K562 (cell line): ENCODE measurements around the gene POT1. TPM values are rescaled to one million over a fixed set of nuclear protein-coding genes. Genes with fewer than 3 reads are reported as not detected.
A peak's percentile ranks its signal among the peaks of the same experiment; 100 is the strongest.

Experiments
- ATAC-seq: fragments of 200-7000 bp; cut with Tn5 transposase; 3 replicates; pipeline ENCODE4 v1.9.1; 2020; ENCODE audit warnings: moderate library complexity
- BruUV-seq: library from RNA; stranded (reverse); fragments of 400-500 nt; replicated peaks from 2 replicates; lab custom pipeline; 2021; lab: Mats Ljungman, UMichigan
- CTCF ChIA-PET: fragments of 300-600 bp; formaldehyde crosslinking; extraction: SDS; loops from one replicate; lab custom pipeline; 2021; ENCODE audit warnings: low intra/inter-chr PET ratio; lab: Yijun Ruan, JAX
- POLR2A ChIA-PET: fragments of 300-600, 350-650 bp; sonication (Branson Sonifier 250); formaldehyde crosslinking; extraction: SDS; loops from one replicate; lab custom pipeline; 2021; ENCODE audit warnings: antibody characterized with exemption, inconsistent platforms; lab: Yijun Ruan, JAX
- DNase-seq, 4 experiments: peaks; one replicate each; pipeline versions ENCODE4 v3.0.0 to v3.0.0-alpha.2; 2011 to 2018; ENCODE audit warnings: low spot score in 3 of 4, mixed read lengths in 3 of 4; ENCODE audit errors: extremely low read depth in 1 of 4
- FAIRE-seq: peaks from 2 replicates; lab custom pipeline; 2011; peaks lifted over from hg19 to GRCh38; lab: Jason Lieb, UNC
- H2AFZ ChIP-seq: 2 replicates; pipeline ENCODE4 v1.6.0; 2011; ENCODE audit warnings: low read depth, low read length, control low read depth, inconsistent platforms
- H3K27ac ChIP-seq: fragments of 200-600 bp; 3 replicates; pipeline ENCODE4 v1.8.0; 2011; ENCODE audit warnings: low read depth, mild to moderate bottlenecking, control low read depth, inconsistent platforms, low read length, moderate library complexity, mixed read lengths; ENCODE audit errors: extremely low read depth
- H3K27me3 ChIP-seq, 2 experiments: fragments of 300-600 bp in 1 of 2; 2 replicates in 1 of 2; 3 replicates in 1 of 2; pipeline versions ENCODE4 v1.6.0 to v1.8.0; 2011; ENCODE audit warnings: inconsistent platforms in 2 of 2, low read length in 2 of 2, mild to moderate bottlenecking in 1 of 2, mixed read lengths in 1 of 2, moderate library complexity in 1 of 2; ENCODE audit not compliant: control insufficient read depth in 2 of 2, insufficient read depth in 2 of 2
- H3K36me3 ChIP-seq: fragments of 300-600 bp; 3 replicates; pipeline ENCODE4 v1.8.0; 2011; ENCODE audit warnings: mild to moderate bottlenecking, low read length, inconsistent platforms; ENCODE audit not compliant: control insufficient read depth, insufficient read depth
- H3K4me1 ChIP-seq, 2 experiments: fragments of 200-600 bp in 1 of 2; replicated peaks in 1 of 2; 2 replicates in 1 of 2; 3 replicates in 1 of 2; pipeline versions ENCODE4 v1.5.1 to v1.8.0; 2011; ENCODE audit warnings: inconsistent platforms in 2 of 2, low read length in 2 of 2, mild to moderate bottlenecking in 1 of 2, mixed read lengths in 1 of 2, moderate library complexity in 1 of 2; ENCODE audit not compliant: control insufficient read depth in 2 of 2, insufficient read depth in 2 of 2
- H3K4me2 ChIP-seq: 2 replicates; pipeline ENCODE4 v1.6.1; 2011; ENCODE audit warnings: low read length, control low read depth, inconsistent platforms, mixed read lengths; ENCODE audit not compliant: insufficient read depth
- H3K4me3 ChIP-seq: fragments of 200-600 bp; sonication (generic), shearing (Covaris generic); 2 replicates; pipeline ENCODE4 v1.5.1; 2016; ENCODE audit warnings: control low read depth, inconsistent platforms
- H3K79me2 ChIP-seq: fragments of 200-600 bp; 3 replicates; pipeline ENCODE4 v1.8.0; 2011; ENCODE audit warnings: low read length, inconsistent platforms; ENCODE audit not compliant: control insufficient read depth, insufficient read depth
- H3K9ac ChIP-seq, 2 experiments: 2 replicates each; pipeline versions ENCODE4 v1.6.0 to v1.6.1; 2011; ENCODE audit warnings: low read depth in 2 of 2, low read length in 2 of 2, control low read depth in 1 of 2, inconsistent platforms in 1 of 2, mild to moderate bottlenecking in 1 of 2, mixed read lengths in 1 of 2; ENCODE audit not compliant: insufficient read depth in 1 of 2
- H3K9me1 ChIP-seq: one replicate; pipeline ENCODE4 v1.6.0; 2011; ENCODE audit warnings: inconsistent platforms, mild to moderate bottlenecking, low read length, moderate library complexity; ENCODE audit not compliant: control insufficient read depth, insufficient read depth
- H3K9me3 ChIP-seq: replicated peaks from 2 replicates; pipeline ENCODE4 v1.5.1; 2011; ENCODE audit warnings: low read depth, low read length, inconsistent platforms; ENCODE audit not compliant: control insufficient read depth, insufficient read depth
- H4K20me1 ChIP-seq: replicated peaks from 2 replicates; pipeline ENCODE4 v1.6.1; 2011; ENCODE audit warnings: low read length, inconsistent platforms, mixed read lengths; ENCODE audit not compliant: control insufficient read depth, insufficient read depth
- CREM ChIP-seq: IDR thresholded peaks from 2 replicates; pipeline ENCODE4 v1.6.1; 2014; ENCODE audit warnings: antibody characterized with exemption, low read depth
- CTCFL ChIP-seq: IDR thresholded peaks from 2 replicates; pipeline ENCODE4 v1.6.1; 2011; ENCODE audit warnings: borderline replicate concordance, low read depth, mild to moderate bottlenecking, moderate library complexity, low read length; ENCODE audit not compliant: insufficient read depth, poor library complexity, severe bottlenecking
- NCOA4 ChIP-seq: fragments of 450-650 bp; IDR thresholded peaks from 2 replicates; pipeline ENCODE4 v1.6.1; 2018; ENCODE audit warnings: mild to moderate bottlenecking; ENCODE audit not compliant: partially characterized antibody
- NEUROD1 ChIP-seq: fragments of 150-350 bp; IDR thresholded peaks from 2 replicates; pipeline ENCODE4 v1.6.1; 2014; ENCODE audit warnings: borderline replicate concordance, low read length, low read depth; ENCODE audit not compliant: partially characterized antibody
- PCBP1 ChIP-seq: fragments of 200-400 bp; formaldehyde crosslinking; IDR thresholded peaks from 2 replicates; pipeline ENCODE4 v1.6.1; 2018; ENCODE audit warnings: mild to moderate bottlenecking, low read depth, low read length; ENCODE audit not compliant: poor library complexity, severe bottlenecking
- POLR3A ChIP-seq: IDR thresholded peaks from 2 replicates; pipeline ENCODE4 v1.6.1; 2011; ENCODE audit warnings: borderline replicate concordance, mild to moderate bottlenecking, moderate library complexity; ENCODE audit not compliant: insufficient read length, insufficient read depth; ENCODE audit errors: extremely low read depth
- RERE ChIP-seq: sonication (generic); formaldehyde crosslinking; IDR thresholded peaks from 2 replicates; pipeline ENCODE4 v1.8.0; 2023; ENCODE audit warnings: missing genetic modification reagents, mild to moderate bottlenecking, borderline replicate concordance
- SMARCC2 ChIP-seq: fragments of 450-650 bp; IDR thresholded peaks from 2 replicates; pipeline ENCODE4 v1.6.1; 2017; ENCODE audit warnings: antibody characterized with exemption, moderate library complexity, mild to moderate bottlenecking, low read depth
- TAF7 ChIP-seq: fragments of 450-650 bp; IDR thresholded peaks from 2 replicates; pipeline ENCODE4 v1.6.1; 2016; ENCODE audit warnings: missing genetic modification characterization, missing compliant biosample characterization
- TRIM24 ChIP-seq, 2 experiments: fragments of 450-650 bp; IDR thresholded peaks; 2 replicates each; pipeline ENCODE4 v1.6.1; 2016
- U2AF2 ChIP-seq: fragments of 200-400 bp; formaldehyde crosslinking; optimal IDR thresholded peaks from 2 replicates; pipeline ENCODE3; 2017; ENCODE audit warnings: low read depth, mild to moderate bottlenecking, low read length
- ZFPM2 ChIP-seq: fragments of 250-450 bp; sonication (Bioruptor Pico); IDR thresholded peaks from 2 replicates; pipeline ENCODE4 v1.5.1; 2022; ENCODE audit warnings: mild to moderate bottlenecking
- ZNF512 ChIP-seq: IDR thresholded peaks from 2 replicates; pipeline ENCODE4 v1.6.1; 2016; ENCODE audit warnings: missing genetic modification characterization, missing compliant biosample characterization
- WGBS: fragments of 100-300 bp; shearing (Covaris generic); methylation state at CpG from one replicate; pipeline ENCODE4 v1.1.6; 2016; ENCODE audit warnings: low coverage, mixed read lengths; ENCODE audit not compliant: insufficient coverage; ENCODE audit errors: missing lambda C conversion rate; 5-methylcytosine and 5-hydroxymethylcytosine counted together
- in situ Hi-C: fragments of 300-500 bp; cut with MboI; formaldehyde crosslinking; loops from 4 replicates; pipeline ENCODE4 v1.15.0; 2018; ENCODE audit warnings: inconsistent platforms, mixed read lengths
- intact Hi-C: fragments of 100-400 bp; cut with micrococcal nuclease; formaldehyde crosslinking; loops from 2 replicates; pipeline ENCODE4 v1.14.2; 2022
- polyA plus RNA-seq, 8 experiments: library from polyadenylated mRNA; depleted of rRNA in 4 of 8; stranded (reverse) in 5 of 8; unstranded in 3 of 8; fragments of >200 nt; fragmentation: Nextera tagmentation in 2 of 8; fragmentation: Illumina TruSeq in 1 of 8; extraction: Ambion mirVana in 2 of 8; extraction: Trizol in 1 of 8; gene quantifications; 2 replicates each; pipeline versions ENCODE4 v1.2.1 to v1.2.3, GENCODE V29; 2011 to 2014; ENCODE audit warnings: inconsistent platforms in 1 of 8, missing spikeins in 1 of 8
- total RNA-seq, 7 experiments: library from RNA; depleted of rRNA in 6 of 7; stranded (reverse); fragments of >200 nt in 6 of 7; fragmentation: Illumina TruSeq in 2 of 7; extraction: Trizol in 2 of 7; gene quantifications; 2 replicates each; pipeline versions ENCODE4 v1.2.1 to v1.2.3, GENCODE V29; 2011 to 2021; ENCODE audit warnings: low replicate concordance in 1 of 7

The POT1 gene
- total and polyA plus RNA-seq, 9 of the 15 experiments (the other 6 are each of a cell fraction or from before 2014, with no cell fraction given): 37.9 to 140 (median 63.6) TPM

GRCh38 chr7:124874644-124875163, 54.9 kb downstream of the POT1 start:
- WGBS: 92% methylated on average over 2 of the region's 3 CpGs
- TF ChIP-seq ZFPM2 (CRISPR knock-in tag) (no peak), U2AF2 (no peak), RERE (CRISPR knock-in tag) (no peak), TRIM24 (IDR thresholded peaks at IDR 0.05) (no peak), CTCFL (no peak), NEUROD1 (no peak), SMARCC2 (no peak), CREM (no peak), NCOA4 (no peak), ZNF512 (peak; percentile 38; the same call in 1 of the 2 replicates), PCBP1 (peak; percentile 44), POLR3A (no peak), TAF7 (tag) (no peak)

More at GRCh38 chr7:124874644-124875163, 54.9 kb downstream of the POT1 start:
- H3K27ac ChIP-seq: no peak overlapping the region
- DNase-seq (no peak), FAIRE-seq (no peak), ATAC-seq (no peak)
- H3K9ac ChIP-seq: no peak overlapping the region
- H3K9me1 ChIP-seq: no peaks in the 10 kb centered on the region
- no peaks in the 10 kb centered on the region for H3K27me3 ChIP-seq
- no peak overlapping the region for H3K4me3 ChIP-seq
- H3K36me3 ChIP-seq: 0 out of 3 replicates have a peak, but pooled peaks cover 2% of the 10 kb centered on the region
- no peak overlapping the region for H3K4me2 ChIP-seq
- H3K9me3 ChIP-seq: no peaks in the 10 kb centered on the region
- no peak overlapping the region for H2AFZ ChIP-seq
- in situ Hi-C loops (no loop called here), intact Hi-C loops (no loop called here)
- CTCF ChIA-PET: no interaction called here
- H4K20me1 ChIP-seq: no peaks in the 10 kb centered on the region
- POLR2A ChIA-PET: no interaction called here
- H3K79me2 ChIP-seq: no peaks in the 10 kb centered on the region
- BruUV-seq: no TSS peak
- H3K4me1 ChIP-seq: no peaks in the 10 kb centered on the region
